ENCODE measurements around the gene RPRD1A.

DNA sequence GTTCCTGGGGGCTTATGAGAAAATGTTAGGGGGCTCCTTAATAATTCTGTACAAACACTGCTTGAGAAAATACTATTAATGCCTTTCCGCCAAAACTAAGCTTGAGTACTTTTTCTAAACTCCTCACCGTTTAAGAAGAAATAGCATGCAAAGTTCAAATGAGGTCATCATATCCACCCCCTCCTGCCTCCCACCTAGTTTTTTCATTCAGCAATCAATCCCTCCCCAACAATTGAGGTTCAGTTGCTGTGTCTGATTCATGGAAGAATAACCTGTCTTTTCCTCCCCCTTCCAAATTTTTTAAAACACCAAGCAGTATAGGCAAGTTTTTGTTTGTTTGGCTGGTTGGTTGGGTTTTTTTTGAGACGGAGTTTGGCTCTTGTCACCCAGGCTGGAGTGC lies 119.3 kb downstream of the RPRD1A start:
- TF ChIP-seq EZH2 (IDR thresholded peaks at IDR 0.05; ENCODE audit: insufficient read depth, poor library complexity, severe bottlenecking) (no peak), EZH2phosphoT487 (IDR thresholded peaks at IDR 0.05; ENCODE audit: insufficient read depth, low read depth) (no peak)
